ENCODE data around the gene PKD1.

PKD1 gene

GRCh38 chr16:2090777-2091546 is 44.7 kb downstream of the PKD1 start:
- no peak for DNase-seq (ENCODE audit: low read depth in 1 of 2, low spot score in 1 of 2)

- DNase-seq (ENCODE audit: low read depth in 1 of 2, low spot score in 1 of 2), result no peak
Measured at GRCh38 chr16:2090481-2090776, 45.3 kb downstream of the PKD1 start.

GRCh38 chr16:2089706-2090480 is 45.8 kb downstream of the PKD1 start:
- no peak for DNase-seq (ENCODE audit: low read depth in 1 of 2, low spot score in 1 of 2)

- no peak for DNase-seq (ENCODE audit: low read depth in 1 of 2, low spot score in 1 of 2)
Measured at GRCh38 chr16:2088759-2089358, 46.8 kb downstream of the PKD1 start.

- no peak for DNase-seq (ENCODE audit: low read depth in 1 of 2, low spot score in 1 of 2)
Measured at GRCh38 chr16:2087748-2088631, 47.7 kb downstream of the PKD1 start.

- no peak for DNase-seq (ENCODE audit: low read depth in 1 of 2, low spot score in 1 of 2)
Measured at GRCh38 chr16:2086812-2087747, 48.6 kb downstream of the PKD1 start.

GRCh38 chr16:2086106-2086742 is 49.5 kb downstream of the PKD1 start:
- DNase-seq (ENCODE audit: low read depth in 1 of 2, low spot score in 1 of 2), result no peak

- DNase-seq (ENCODE audit: low read depth in 1 of 2, low spot score in 1 of 2), result no peak
Measured at GRCh38 chr16:2085669-2086068, 50.0 kb downstream of the PKD1 start.

GRCh38 chr16:2084895-2085625 is 50.6 kb downstream of the PKD1 start:
- no peak for DNase-seq (ENCODE audit: low read depth in 1 of 2, low spot score in 1 of 2)

GRCh38 chr16:2083876-2084780 is 51.6 kb downstream of the PKD1 start:
- no peak for DNase-seq (ENCODE audit: low read depth in 1 of 2, low spot score in 1 of 2)

- DNase-seq (ENCODE audit: low read depth in 1 of 2, low spot score in 1 of 2), result no peak
Measured at GRCh38 chr16:2083409-2083808, 52.3 kb downstream of the PKD1 start.

- no peak for DNase-seq (ENCODE audit: low read depth in 1 of 2, low spot score in 1 of 2)
Measured at GRCh38 chr16:2082983-2083364, 52.7 kb downstream of the PKD1 start.

- DNase-seq (ENCODE audit: low read depth in 1 of 2, low spot score in 1 of 2), result no peak
Measured at GRCh38 chr16:2082171-2082982, 53.3 kb downstream of the PKD1 start.

- DNase-seq (ENCODE audit: low read depth in 1 of 2, low spot score in 1 of 2), result no peak
Measured at GRCh38 chr16:2081201-2082084, 54.3 kb downstream of the PKD1 start.

- DNase-seq (ENCODE audit: low read depth in 1 of 2, low spot score in 1 of 2), result no peak
Measured at GRCh38 chr16:2079991-2080390, 55.7 kb downstream of the PKD1 start.

- DNase-seq (ENCODE audit: low read depth in 1 of 2, low spot score in 1 of 2), result no peak
Measured at GRCh38 chr16:2079311-2079800, 56.3 kb downstream of the PKD1 start.
